Left lung (tissue), 10 donors: ENCODE results near the gene NELFB. TPM values are rescaled to one million over a fixed set of nuclear protein-coding genes. Genes with fewer than 3 reads are reported as not detected.
"Not testable (repeated sequence)": the region's sequence is repeated elsewhere in the genome, so short reads cannot be mapped to it uniquely, and the experiment has no call there.

Experiments
- ATAC-seq: fragments of 200-7000 bp; cut with Tn5 transposase; one replicate; pipeline ENCODE4 v1.9.1; 2020; ENCODE audit warnings: moderate library complexity
- DNase-seq, 4 donors: peaks; one replicate each; pipeline ENCODE4 v3.0.0-alpha.2; 2013 to 2020
- H3K27ac ChIP-seq, 2 donors: fragments of 200-600 bp; sonication (generic) in 1 of 2; one replicate each; pipeline versions ENCODE4 v1.5.0 to v1.8.0; 2020 to 2021
- H3K27me3 ChIP-seq, 2 donors: fragments of 200-600 bp; sonication (generic) in 1 of 2; one replicate each; pipeline versions ENCODE4 v1.5.0 to v1.8.0; 2020 to 2021
- H3K36me3 ChIP-seq, 2 donors: fragments of 200-600 bp; sonication (generic) in 1 of 2; one replicate each; pipeline versions ENCODE4 v1.5.0 to v1.8.0; 2020 to 2021
- H3K4me1 ChIP-seq, 2 donors: fragments of 200-600 bp; one replicate each; pipeline ENCODE4 v1.8.0; 2021
- H3K4me3 ChIP-seq, 2 donors: fragments of 200-600 bp; sonication (generic) in 1 of 2; one replicate each; pipeline versions ENCODE4 v1.5.0 to v1.8.0; 2020 to 2021; ENCODE audit warnings: mild to moderate bottlenecking in 1 of 2
- H3K9me3 ChIP-seq, 2 donors: fragments of 200-600 bp; sonication (generic) in 1 of 2; one replicate each; pipeline versions ENCODE4 v1.5.0 to v1.8.0; 2020 to 2021
- intact Hi-C, 2 donors: fragments of 100-400 bp; cut with DNase I; formaldehyde crosslinking; loops; one replicate each; pipeline versions ENCODE4 v1.11.2 to v1.14.2; 2022
- polyA plus RNA-seq, 6 donors: library from polyadenylated mRNA; unstranded; fragments of 120-200 nt; gene quantifications; one replicate each; pipeline ENCODE4 v1.2.1, GENCODE V29; 2013; ENCODE audit not compliant: insufficient read length in 6 of 6
- total RNA-seq, 2 donors: library from RNA; stranded (reverse); fragmentation: NEBNext Ultra II Directional; extraction: Animal tissue kit (Norgen Biotek cat#: 25700); gene quantifications; one replicate each; pipeline ENCODE4 v1.2.1, GENCODE V29; 2021
- TF ChIP-seq, protein P1 (sequence below), 2 donors: fragments of 200-600 bp; sonication (generic) in 1 of 2; IDR thresholded peaks; one replicate each; pipeline versions ENCODE4 v1.5.0 to v1.8.0; 2021; ENCODE audit warnings: antibody characterized with exemption in 2 of 2
- donor health status: DM: no; HTN: yes; CAD: no.
- donor health status: DM: no; HTN: no; CAD: no.

The NELFB gene
- total and polyA plus RNA-seq, 8 donors, result 47.8 to 62.9 (median 55.6) TPM

GRCh38 chr9:137235424-137236237 is 19.5 kb upstream of the NELFB start:
- intact Hi-C loops, result no loop called here
- Histone ChIP-seq H3K4me3 (peak overlapping the region in 1 of 2 donors; percentile 16), H3K4me1 (peaks cover 7 to 49% of the 10 kb centered on the region in 2 donors), H3K36me3 (no peaks in the 10 kb centered on the region), H3K27me3 (peaks cover 0 to 55% of the 10 kb centered on the region in 2 donors), H3K27ac (no peak overlapping the region), H3K9me3 (no peaks in the 10 kb centered on the region)
- TF ChIP-seq, protein P1, sequence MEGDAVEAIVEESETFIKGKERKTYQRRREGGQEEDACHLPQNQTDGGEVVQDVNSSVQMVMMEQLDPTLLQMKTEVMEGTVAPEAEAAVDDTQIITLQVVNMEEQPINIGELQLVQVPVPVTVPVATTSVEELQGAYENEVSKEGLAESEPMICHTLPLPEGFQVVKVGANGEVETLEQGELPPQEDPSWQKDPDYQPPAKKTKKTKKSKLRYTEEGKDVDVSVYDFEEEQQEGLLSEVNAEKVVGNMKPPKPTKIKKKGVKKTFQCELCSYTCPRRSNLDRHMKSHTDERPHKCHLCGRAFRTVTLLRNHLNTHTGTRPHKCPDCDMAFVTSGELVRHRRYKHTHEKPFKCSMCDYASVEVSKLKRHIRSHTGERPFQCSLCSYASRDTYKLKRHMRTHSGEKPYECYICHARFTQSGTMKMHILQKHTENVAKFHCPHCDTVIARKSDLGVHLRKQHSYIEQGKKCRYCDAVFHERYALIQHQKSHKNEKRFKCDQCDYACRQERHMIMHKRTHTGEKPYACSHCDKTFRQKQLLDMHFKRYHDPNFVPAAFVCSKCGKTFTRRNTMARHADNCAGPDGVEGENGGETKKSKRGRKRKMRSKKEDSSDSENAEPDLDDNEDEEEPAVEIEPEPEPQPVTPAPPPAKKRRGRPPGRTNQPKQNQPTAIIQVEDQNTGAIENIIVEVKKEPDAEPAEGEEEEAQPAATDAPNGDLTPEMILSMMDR (IDR thresholded peaks at IDR 0.05), result no peak
- ATAC-seq, result no peak
- no peak for DNase-seq

DNA sequence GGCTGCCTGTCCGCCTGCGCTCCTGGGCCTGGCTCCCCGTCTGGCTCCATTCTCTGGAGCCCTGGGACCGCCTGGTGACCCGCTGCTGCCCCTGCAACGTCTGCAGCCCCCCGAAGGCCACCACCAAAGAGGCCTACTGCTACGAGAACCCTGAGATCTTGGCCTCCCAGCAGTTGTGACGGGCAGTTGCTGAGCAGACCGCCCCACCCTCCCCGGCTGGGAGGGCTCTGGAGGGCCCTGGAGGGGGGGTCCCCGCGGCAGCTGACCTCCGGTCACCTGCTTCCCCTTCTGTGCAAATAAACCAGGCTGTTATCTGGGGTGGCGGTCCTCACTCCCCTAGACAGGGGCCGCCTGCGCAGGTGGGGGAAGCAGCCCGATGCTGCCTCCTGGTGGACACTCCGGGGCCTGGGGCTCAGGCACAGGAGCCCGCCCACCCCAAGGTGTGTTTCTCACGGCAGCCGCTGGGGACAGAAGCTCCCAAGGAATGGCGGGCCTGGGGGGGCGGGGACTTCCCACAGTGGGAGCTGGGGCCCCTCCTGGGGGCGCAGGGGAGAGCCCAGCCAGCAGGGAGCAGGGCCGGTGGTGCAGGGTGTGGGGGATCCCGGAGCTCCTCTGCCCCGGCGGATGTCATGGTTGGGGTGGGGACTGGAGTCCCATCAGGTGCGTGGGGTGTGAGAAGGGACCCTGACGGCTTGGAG is 18.7 kb upstream of the NELFB start:
- peaks cover 7 to 49% of the 10 kb centered on the region in 2 donors for H3K4me1 ChIP-seq
- no peaks in the 10 kb centered on the region for H3K36me3 ChIP-seq
- H3K27me3 ChIP-seq, result peaks cover 0 to 48% of the 10 kb centered on the region in 2 donors
- ATAC-seq (peak; percentile 58), DNase-seq (peak; percentile 54 to 95 (median 88))
- H3K4me3 ChIP-seq, result peak overlapping the region in 1 of 2 donors; percentile 16
- intact Hi-C loops, result no loop called here
- H3K9me3 ChIP-seq, result no peaks in the 10 kb centered on the region
- TF ChIP-seq, protein P1 (IDR thresholded peaks at IDR 0.05), result peak; percentile 95 to 100
- H3K27ac ChIP-seq, result peak overlapping the region in 1 of 2 donors; percentile 53

DNA sequence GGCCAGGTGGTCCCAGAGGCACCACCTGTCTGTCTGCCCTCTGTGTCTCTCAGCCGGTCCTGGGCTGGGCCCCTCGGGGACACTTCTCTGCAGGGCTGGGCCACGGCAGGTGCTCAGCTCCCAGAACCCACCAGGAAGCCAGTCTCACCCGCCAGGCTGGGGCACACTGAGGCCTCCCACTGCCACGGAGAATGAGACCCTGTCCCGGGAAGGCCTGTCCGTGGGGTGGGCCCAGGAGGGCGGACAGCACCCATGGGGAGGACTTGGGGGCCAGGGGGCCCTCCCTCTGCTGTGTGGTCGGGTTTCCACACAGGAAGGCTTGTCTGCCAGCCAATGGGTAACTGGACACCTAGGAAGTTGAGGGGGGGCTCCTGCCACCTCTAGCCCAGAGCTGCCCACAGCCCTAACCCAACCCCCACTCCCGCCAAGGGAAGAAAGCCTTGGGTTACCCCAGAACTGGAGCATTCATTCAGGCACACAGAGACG is 18.1 kb upstream of the NELFB start:
- H3K4me3 ChIP-seq, result peak overlapping the region in 1 of 2 donors; percentile 16
- H3K9me3 ChIP-seq, result no peaks in the 10 kb centered on the region
- TF ChIP-seq, protein P1 (IDR thresholded peaks at IDR 0.05), result no peak
- H3K27me3 ChIP-seq, result peaks cover 0 to 42% of the 10 kb centered on the region in 2 donors
- intact Hi-C loops, result no loop called here
- H3K4me1 ChIP-seq, result peaks cover 8 to 53% of the 10 kb centered on the region in 2 donors
- H3K36me3 ChIP-seq, result peaks cover 0 to 4% of the 10 kb centered on the region in 2 donors
- no peak for DNase-seq
- ATAC-seq, result no peak
- H3K27ac ChIP-seq, result peak overlapping the region in 1 of 2 donors; percentile 53

DNA sequence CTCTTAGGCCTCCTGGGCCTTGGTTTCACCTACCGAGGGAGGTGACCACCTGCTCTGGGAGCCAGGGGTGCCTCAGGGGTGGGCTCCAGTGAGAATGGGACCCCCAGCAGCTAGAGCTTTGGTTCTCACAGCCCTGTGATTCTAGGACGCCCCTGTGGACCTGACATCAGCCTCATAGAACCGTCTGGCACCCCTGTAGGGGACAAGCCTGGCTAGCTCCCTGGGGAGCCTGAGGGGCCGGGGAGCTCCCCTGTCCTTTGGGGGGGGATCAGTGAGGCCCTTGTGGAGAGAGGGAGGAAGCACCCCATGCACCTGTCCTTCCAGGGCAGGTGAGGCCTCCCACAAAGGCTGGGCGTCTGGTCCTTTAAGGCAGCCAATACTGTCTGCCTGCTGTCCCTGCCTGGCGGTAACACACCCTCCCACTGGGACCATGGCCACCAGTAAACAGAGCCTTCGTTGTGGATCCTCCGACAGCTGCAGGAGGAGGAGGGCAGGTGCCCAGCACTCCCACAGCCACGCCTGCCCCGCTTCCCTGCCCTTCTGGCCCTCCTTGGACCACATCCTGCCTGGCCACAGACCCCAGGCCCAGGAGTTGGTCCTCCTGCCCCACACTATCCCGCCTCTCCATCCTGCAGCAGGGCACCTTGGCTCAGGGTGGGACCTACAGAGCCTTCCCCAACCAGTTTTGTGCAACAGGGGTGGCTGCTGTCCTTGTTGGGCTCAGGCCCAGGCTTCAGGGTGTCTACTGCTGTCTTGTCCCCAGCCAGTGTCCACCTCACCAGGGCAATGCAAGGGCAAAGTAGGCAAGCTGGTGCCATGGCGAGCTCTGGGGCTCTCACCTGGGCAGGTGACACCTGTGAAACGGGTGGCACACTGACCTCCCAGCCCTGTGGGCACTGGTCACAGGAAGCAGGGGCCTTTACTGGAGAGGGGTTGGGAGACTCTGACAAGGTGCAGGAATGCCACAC is 17.1 kb upstream of the NELFB start:
- ATAC-seq, result no peak
- Histone ChIP-seq H3K27me3 (peaks cover 0 to 31% of the 10 kb centered on the region in 2 donors), H3K36me3 (peaks cover 0 to 14% of the 10 kb centered on the region in 2 donors), H3K4me1 (peaks cover 17 to 64% of the 10 kb centered on the region in 2 donors), H3K9me3 (no peaks in the 10 kb centered on the region), H3K27ac (no peak overlapping the region), H3K4me3 (no peak overlapping the region)
- TF ChIP-seq, protein P1 (IDR thresholded peaks at IDR 0.05), result no peak
- no peak for DNase-seq
- intact Hi-C loops, result no loop called here

GRCh38 chr9:137239541-137240200 is 15.5 kb upstream of the NELFB start:
- Histone ChIP-seq H3K36me3 (peaks cover 0 to 26% of the 10 kb centered on the region in 2 donors), H3K27me3 (peaks cover 0 to 15% of the 10 kb centered on the region in 2 donors), H3K27ac (peak overlapping the region; percentile 96 to 99), H3K4me1 (peaks cover 17 to 77% of the 10 kb centered on the region in 2 donors), H3K4me3 (peak overlapping the region; percentile 55 to 96)
- intact Hi-C loops, H3K9me3 ChIP-seq, DNase-seq, ATAC-seq: not testable (repeated sequence)
